ENCODE measurements around the gene ZNF225. TPM values are rescaled to one million over a fixed set of nuclear protein-coding genes. Genes with fewer than 3 reads are reported as not detected.
"Not testable (repeated sequence)": the region's sequence is repeated elsewhere in the genome, so short reads cannot be mapped to it uniquely, and the experiment has no call there.

Gene ZNF225
- total RNA-seq, 1 donor from 2014 or later: 8.5 TPM

GRCh38 chr19:44163789-44164188 is 50.6 kb downstream of the ZNF225 start:
- no peak for DNase-seq

GRCh38 chr19:44164327-44164672 is 51.1 kb downstream of the ZNF225 start:
- DNase-seq: no peak

GRCh38 chr19:44164673-44165512 is 51.7 kb downstream of the ZNF225 start, which contains the start of gene ZNF226:
Gene ZNF226, plus strand, starts transcription at chr19:44165100. Its CDS starts 4,981 bp downstream, at chr19:44170081.
- peak; percentile 99 for DNase-seq

GRCh38 chr19:44170660-44171059 is 57.5 kb downstream of the ZNF225 start:
- DNase-seq: not testable (repeated sequence)

- DNase-seq: no peak
These were observed 63.4 kb downstream of the ZNF225 start for GRCh38 chr19:44176590-44176989.

- DNase-seq: no peak
These were observed 67.8 kb downstream of the ZNF225 start for GRCh38 chr19:44180968-44181367.

- DNase-seq: no peak
These were observed 68.9 kb downstream of the ZNF225 start for GRCh38 chr19:44182145-44182544.

Other genes starting within 250 kb of the ZNF225 start
- 0.51 and 1.5 TPM in 2 replicates for gene ZNF404, start 229.4 kb upstream of the ZNF225 start, total RNA-seq
- 19.2 and 21.0 TPM in 2 replicates for gene ZNF45, start 178.1 kb upstream of the ZNF225 start, total RNA-seq
- 4.9 and 6.8 TPM in 2 replicates for gene ZNF221, start 162.2 kb upstream of the ZNF225 start, total RNA-seq
- gene ZNF155, start 129.2 kb upstream of the ZNF225 start, total RNA-seq: 6.6 and 9.5 TPM in 2 replicates
- gene ZNF230, start 110.4 kb upstream of the ZNF225 start, total RNA-seq: 2.6 and 3.7 TPM in 2 replicates
- gene ZNF222, start 88.0 kb upstream of the ZNF225 start, total RNA-seq: 4.8 and 7.5 TPM in 2 replicates
- gene ZNF223, start 61.4 kb upstream of the ZNF225 start, total RNA-seq: 6.3 and 8.3 TPM in 2 replicates
- gene ZNF284, start 41.2 kb upstream of the ZNF225 start, total RNA-seq: 2.4 and 3.4 TPM in 2 replicates
- gene ZNF224, start 19.0 kb upstream of the ZNF225 start, total RNA-seq: 22.0 and 37.6 TPM in 2 replicates
- gene ZNF234, start 28.2 kb downstream of the ZNF225 start, total RNA-seq: 8.3 and 15.7 TPM in 2 replicates
- 11.4 and 19.2 TPM in 2 replicates for gene ZNF226, start 51.7 kb downstream of the ZNF225 start, total RNA-seq
- 20.0 and 24.3 TPM in 2 replicates for gene ZNF227, start 99.1 kb downstream of the ZNF225 start, total RNA-seq
- gene ZNF233, start 146.5 kb downstream of the ZNF225 start, total RNA-seq: 1.5 and 1.7 TPM in 2 replicates
- 7.5 and 9.4 TPM in 2 replicates for gene ZNF235, start 191.6 kb downstream of the ZNF225 start, total RNA-seq
- gene ZNF112, start 243.3 kb downstream of the ZNF225 start, total RNA-seq: 8.3 and 9.9 TPM in 2 replicates

Measured in dermis blood vessel endothelial cell (primary cell).